Adrenal gland (tissue), 5 donors: ENCODE results near the gene BCAR3.

Experiments used
- POLR2A ChIP-seq, 2 donors: fragments of 450-650 bp; IDR thresholded peaks; one replicate each; pipeline ENCODE4 v1.6.1; 2017; ENCODE audit warnings: antibody characterized with exemption in 2 of 2, mild to moderate bottlenecking in 2 of 2, moderate library complexity in 1 of 2
- TF ChIP-seq, protein P1 (sequence below), 6 experiments: fragments of 450-650 bp in 4 of 6; fragments of 200-600 bp in 2 of 6; sonication (generic) in 1 of 6; IDR thresholded peaks; 1 replicate in 5 of 6; 2 replicates in 1 of 6; pipeline versions ENCODE4 v1.5.1 to v1.8.0; 2016 to 2021; ENCODE audit warnings: antibody characterized with exemption in 6 of 6, mild to moderate bottlenecking in 2 of 6, moderate library complexity in 1 of 6
- donor health status: DM: no; HTN: no; CAD: no.

- TF ChIP-seq, protein P1, sequence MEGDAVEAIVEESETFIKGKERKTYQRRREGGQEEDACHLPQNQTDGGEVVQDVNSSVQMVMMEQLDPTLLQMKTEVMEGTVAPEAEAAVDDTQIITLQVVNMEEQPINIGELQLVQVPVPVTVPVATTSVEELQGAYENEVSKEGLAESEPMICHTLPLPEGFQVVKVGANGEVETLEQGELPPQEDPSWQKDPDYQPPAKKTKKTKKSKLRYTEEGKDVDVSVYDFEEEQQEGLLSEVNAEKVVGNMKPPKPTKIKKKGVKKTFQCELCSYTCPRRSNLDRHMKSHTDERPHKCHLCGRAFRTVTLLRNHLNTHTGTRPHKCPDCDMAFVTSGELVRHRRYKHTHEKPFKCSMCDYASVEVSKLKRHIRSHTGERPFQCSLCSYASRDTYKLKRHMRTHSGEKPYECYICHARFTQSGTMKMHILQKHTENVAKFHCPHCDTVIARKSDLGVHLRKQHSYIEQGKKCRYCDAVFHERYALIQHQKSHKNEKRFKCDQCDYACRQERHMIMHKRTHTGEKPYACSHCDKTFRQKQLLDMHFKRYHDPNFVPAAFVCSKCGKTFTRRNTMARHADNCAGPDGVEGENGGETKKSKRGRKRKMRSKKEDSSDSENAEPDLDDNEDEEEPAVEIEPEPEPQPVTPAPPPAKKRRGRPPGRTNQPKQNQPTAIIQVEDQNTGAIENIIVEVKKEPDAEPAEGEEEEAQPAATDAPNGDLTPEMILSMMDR (IDR thresholded peaks at IDR 0.05), result no peak
- TF ChIP-seq POLR2A (IDR thresholded peaks at IDR 0.05), result no peak
These were observed 40.1 kb downstream of the BCAR3 start for GRCh38 chr1:93641527-93641926.
